HEK293T (cell line): Measurements from ENCODE around the gene HARS1.
"Not testable (repeated sequence)": the region's sequence is repeated elsewhere in the genome, so short reads cannot be mapped to it uniquely, and the experiment has no call there.

Experiments used
- CTCF ChIA-PET: fragments of 350-600 bp; formaldehyde crosslinking; extraction: SDS; loops from one replicate; lab custom pipeline; 2021; ENCODE audit warnings: antibody characterized with exemption, inconsistent platforms; lab: Yijun Ruan, JAX
- POLR2A ChIA-PET: fragments of 350-600 bp; formaldehyde crosslinking; extraction: SDS; loops from one replicate; lab custom pipeline; 2020; ENCODE audit warnings: antibody characterized with exemption, inconsistent platforms; lab: Yijun Ruan, JAX
- DNase-seq: peaks from one replicate; pipeline ENCODE4 v3.0.0; 2012; ENCODE audit warnings: mixed read lengths; ENCODE audit errors: extremely low spot score
- ARNT ChIP-seq: fragments of 450-650 bp; IDR thresholded peaks from 2 replicates; pipeline ENCODE4 v1.6.1; 2017; ENCODE audit warnings: mild to moderate bottlenecking
- BHLHE40 ChIP-seq: fragments of 450-650 bp; IDR thresholded peaks from 2 replicates; pipeline ENCODE4 v1.6.1; 2016; ENCODE audit warnings: mild to moderate bottlenecking, moderate library complexity, borderline replicate concordance
- CTBP1 ChIP-seq: fragments of 450-650 bp; IDR thresholded peaks from 2 replicates; pipeline ENCODE4 v1.6.1; 2016; ENCODE audit warnings: borderline replicate concordance
- ELF4 ChIP-seq: fragments of 450-650 bp; IDR thresholded peaks from 2 replicates; pipeline ENCODE4 v1.6.1; 2017; ENCODE audit warnings: antibody characterized with exemption
- FOXA1 ChIP-seq: fragments of 450-650 bp; IDR thresholded peaks from 2 replicates; pipeline ENCODE4 v1.6.1; 2016; ENCODE audit warnings: mild to moderate bottlenecking
- FOXK2 ChIP-seq: fragments of 450-650 bp; IDR thresholded peaks from 2 replicates; pipeline ENCODE4 v1.6.1; 2016; ENCODE audit warnings: mild to moderate bottlenecking
- FOXM1 ChIP-seq: fragments of 450-650 bp; IDR thresholded peaks from 2 replicates; pipeline ENCODE4 v1.6.1; 2017; ENCODE audit warnings: mild to moderate bottlenecking, borderline replicate concordance
- HDGF ChIP-seq: fragments of 450-650 bp; IDR thresholded peaks from 2 replicates; pipeline ENCODE4 v1.6.1; 2017; ENCODE audit warnings: antibody characterized with exemption, borderline replicate concordance
- L3MBTL2 ChIP-seq: fragments of 450-650 bp; conservative IDR thresholded peaks from 2 replicates; pipeline ENCODE4 v1.6.1; 2016; ENCODE audit warnings: mild to moderate bottlenecking
- LEF1 ChIP-seq: fragments of 450-650 bp; IDR thresholded peaks from 2 replicates; pipeline ENCODE4 v1.6.1; 2017; ENCODE audit warnings: mild to moderate bottlenecking, borderline replicate concordance
- NFRKB ChIP-seq: fragments of 450-650 bp; IDR thresholded peaks from 2 replicates; pipeline ENCODE4 v1.6.1; 2016; ENCODE audit warnings: mild to moderate bottlenecking, moderate library complexity
- SP1 ChIP-seq: fragments of 450-650 bp; IDR thresholded peaks from 2 replicates; pipeline ENCODE4 v1.6.1; 2017
- SUZ12 ChIP-seq: fragments of 450-650 bp; IDR thresholded peaks from 2 replicates; pipeline ENCODE4 v1.6.1; 2016; ENCODE audit warnings: mild to moderate bottlenecking
- TARDBP ChIP-seq: fragments of 450-650 bp; IDR thresholded peaks from 2 replicates; pipeline ENCODE4 v1.6.1; 2016
- ZNF384 ChIP-seq: fragments of 450-650 bp; IDR thresholded peaks from 2 replicates; pipeline ENCODE4 v1.6.1; 2016
- TF ChIP-seq, protein P1 (sequence below): fragments of 450-650 bp; IDR thresholded peaks from 2 replicates; pipeline ENCODE4 v1.6.1; 2016

Gene HARS1

DNA sequence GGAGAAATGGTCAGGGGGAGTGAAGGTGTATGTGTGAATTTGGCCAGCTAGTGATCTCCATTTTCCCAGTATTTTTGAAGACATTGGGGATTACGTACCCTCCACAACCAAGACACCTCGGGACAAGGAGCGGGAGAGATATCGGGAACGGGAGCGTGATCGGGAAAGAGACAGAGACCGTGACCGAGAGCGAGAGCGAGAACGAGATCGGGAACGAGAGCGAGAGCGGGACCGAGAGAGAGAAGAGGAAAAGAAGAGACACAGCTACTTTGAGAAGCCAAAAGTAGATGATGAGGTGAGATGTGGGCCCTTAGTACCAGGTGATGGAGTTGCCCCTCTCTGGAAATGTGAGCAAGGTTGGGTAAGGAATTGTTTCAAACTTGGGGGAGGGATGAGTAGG, 32.3 kb downstream of the HARS1 start:
- no peak for DNase-seq
- ChIA-PET CTCF (no interaction called here), POLR2A (interaction anchor here (2.4 kb wide), 1 partner anchor 12 kb away, joined by 21 read pairs; the partner anchor contains the start of genes IK and NDUFA2)
- TF ChIP-seq LEF1 (no peak), ZNF384 (no peak), SUZ12 (no peak), FOXK2 (no peak), ARNT (no peak), FOXM1 (no peak), CTBP1 (no peak), ELF4 (no peak), BHLHE40 (no peak), TARDBP (no peak)
- TF ChIP-seq, protein P1, sequence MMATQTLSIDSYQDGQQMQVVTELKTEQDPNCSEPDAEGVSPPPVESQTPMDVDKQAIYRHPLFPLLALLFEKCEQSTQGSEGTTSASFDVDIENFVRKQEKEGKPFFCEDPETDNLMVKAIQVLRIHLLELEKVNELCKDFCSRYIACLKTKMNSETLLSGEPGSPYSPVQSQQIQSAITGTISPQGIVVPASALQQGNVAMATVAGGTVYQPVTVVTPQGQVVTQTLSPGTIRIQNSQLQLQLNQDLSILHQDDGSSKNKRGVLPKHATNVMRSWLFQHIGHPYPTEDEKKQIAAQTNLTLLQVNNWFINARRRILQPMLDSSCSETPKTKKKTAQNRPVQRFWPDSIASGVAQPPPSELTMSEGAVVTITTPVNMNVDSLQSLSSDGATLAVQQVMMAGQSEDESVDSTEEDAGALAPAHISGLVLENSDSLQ = no peak

DNA sequence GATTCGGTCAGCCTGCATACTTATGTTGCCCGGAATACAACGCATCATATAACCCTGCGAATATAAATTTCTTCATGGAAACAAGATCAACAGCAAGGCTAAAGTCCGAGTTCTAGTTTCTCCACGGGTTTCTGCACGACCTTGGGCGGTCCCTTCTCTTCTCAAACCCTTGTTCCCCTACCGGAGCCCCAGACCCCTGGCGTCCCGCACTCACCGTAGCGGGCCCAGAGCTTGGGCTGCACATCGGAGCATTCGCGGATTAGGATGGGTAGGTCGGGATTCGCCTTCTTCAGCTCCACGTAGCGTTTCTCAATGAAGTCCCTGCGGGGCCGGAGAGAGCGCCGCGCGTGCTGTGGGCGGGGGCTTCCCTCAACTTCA, 44.1 kb downstream of the HARS1 start:
- ChIA-PET POLR2A (interaction anchor here (0.6 to 2.8 kb wide), 39 partner anchors 7 to 287 kb away, joined by 3 to 46 read pairs (median 4); partner anchors contain the start of genes ANKHD1, APBB3, HARS1 and HARS2), CTCF (interaction anchor here (0.7 to 1.3 kb wide), 2 partner anchors 11 to 73 kb away, joined by 3 to 5 read pairs; no protein-coding TSS in a partner anchor)
- TF ChIP-seq NFRKB = no peak
- DNase-seq = peak; percentile 22

DNA sequence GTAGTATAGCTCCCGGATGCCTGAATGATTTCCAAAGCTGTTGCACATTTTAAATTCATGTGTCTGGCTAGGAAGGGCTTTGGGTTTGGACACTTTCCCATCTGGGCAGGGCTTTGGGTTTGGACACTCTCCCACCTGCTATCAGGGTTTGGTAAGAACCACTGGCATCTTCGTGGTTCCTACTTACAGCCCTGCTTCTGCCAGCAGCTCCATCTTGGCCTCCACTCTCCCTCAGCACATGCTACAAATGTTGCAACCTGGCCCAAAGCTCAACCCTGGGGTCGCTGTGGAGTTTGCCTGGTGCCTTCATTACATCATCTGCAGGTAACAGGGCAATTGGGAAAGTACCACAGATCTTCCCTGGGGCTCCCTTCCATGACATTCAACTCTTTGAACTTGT, 48.5 kb downstream of the HARS1 start:
- POLR2A ChIA-PET = interaction anchor here (0.8 to 2.4 kb wide), 7 partner anchors 12 to 241 kb away, joined by 3 to 11 read pairs (median 4); partner anchors contain the start of genes ANKHD1, HARS1, HARS2 and SRA1

DNA sequence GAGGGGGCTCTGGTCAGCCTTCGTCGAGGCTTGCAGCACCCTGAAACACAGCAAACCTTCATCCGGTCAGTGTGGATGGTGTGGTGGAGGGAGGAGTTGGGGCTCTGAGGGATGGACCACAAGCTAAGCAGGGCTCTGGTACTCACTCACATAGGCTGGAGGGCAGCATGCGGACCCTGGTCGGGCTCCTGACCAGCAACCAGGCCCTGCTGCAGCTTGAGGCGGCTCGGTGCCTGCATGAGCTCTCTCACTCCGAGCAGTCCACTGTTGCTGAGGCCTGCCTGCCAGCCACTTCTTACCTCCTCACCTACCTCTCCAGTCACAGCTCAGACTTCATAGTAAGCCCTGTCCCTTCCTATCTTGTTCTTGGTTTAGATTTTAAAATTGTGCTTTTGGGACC, 49.5 kb downstream of the HARS1 start:
- CTCF ChIA-PET = no interaction called here
- no peak for TF ChIP-seq CTBP1

More for the DNA sequence above, 48.5 kb downstream of the HARS1 start:
- CTCF ChIA-PET = interaction anchor here (0.6 kb wide), 1 partner anchor 75 kb away, joined by 4 read pairs; no protein-coding TSS in a partner anchor
- no peak for TF ChIP-seq FOXK2
- TF ChIP-seq FOXA1 = no peak
- TF ChIP-seq ARNT = no peak
- no peak for TF ChIP-seq LEF1
- TF ChIP-seq SP1 = no peak
- no peak for TF ChIP-seq ELF4
- no peak for TF ChIP-seq NFRKB
- no peak for TF ChIP-seq CTBP1
- TF ChIP-seq TARDBP = no peak
- TF ChIP-seq, protein P1 = no peak
- TF ChIP-seq HDGF = no peak
- no peak for TF ChIP-seq SUZ12
- TF ChIP-seq L3MBTL2 = no peak
- no peak for TF ChIP-seq ZNF384
- no peak for TF ChIP-seq FOXM1
- TF ChIP-seq BHLHE40 = no peak
- no peak for DNase-seq

DNA sequence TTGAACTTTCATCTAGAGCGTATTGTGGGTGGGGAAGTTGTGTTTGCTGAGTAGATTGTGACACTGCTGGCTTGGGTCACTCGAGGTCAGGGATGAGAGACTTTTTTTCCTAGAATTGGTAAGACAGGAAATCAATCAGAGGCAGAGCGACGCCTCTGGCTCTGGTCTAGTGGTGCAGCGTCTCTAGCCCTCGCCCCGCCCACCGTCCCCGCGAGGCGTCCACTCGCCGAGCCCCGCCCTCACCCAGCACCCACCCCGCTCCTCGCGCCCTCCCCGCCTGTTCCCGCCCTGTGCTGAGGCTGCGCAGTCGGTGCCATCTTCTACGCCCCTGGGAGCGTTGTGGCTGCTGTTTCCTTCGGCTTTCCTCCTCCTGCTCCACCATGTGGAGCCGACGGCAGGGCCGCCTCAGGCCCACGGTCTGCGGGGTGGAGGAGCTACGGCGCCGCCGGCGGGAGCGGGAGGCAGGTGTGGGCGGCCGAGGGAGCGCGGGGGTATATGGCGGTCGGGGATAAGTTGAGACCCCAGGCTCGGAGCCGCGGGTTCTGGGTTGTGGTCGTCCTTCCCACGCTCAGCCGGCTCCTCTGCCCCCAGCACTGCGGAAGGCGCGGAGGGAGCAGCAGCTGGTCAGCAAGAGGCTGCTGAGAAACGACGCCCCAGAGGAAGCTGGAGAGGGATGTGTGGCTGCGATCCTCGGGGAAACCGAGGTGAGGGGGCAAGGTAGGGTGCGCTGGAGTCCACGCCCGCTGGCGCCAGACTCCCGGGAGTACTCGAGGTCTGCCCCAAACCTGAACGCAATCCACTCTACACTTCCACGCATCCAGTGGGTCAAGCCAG, 51.8 kb downstream of the HARS1 start, which contains the start of gene TMCO6:
Gene TMCO6 (plus strand): TSS at position 304 of the 834 bp plus-strand sequence. CDS start 77 bp downstream, at position 381.
- CTCF ChIA-PET = interaction anchor here (0.6 to 1.1 kb wide), 3 partner anchors 8 to 40 kb away, joined by 3 read pairs; no protein-coding TSS in a partner anchor
- peak; percentile 99 for DNase-seq
- POLR2A ChIA-PET = interaction anchor here (0.7 to 2.0 kb wide), 9 partner anchors 8 to 238 kb away, joined by 3 to 14 read pairs (median 4); partner anchors contain the start of genes APBB3, IK, NDUFA2 and SLC35A4
- no peak for TF ChIP-seq ARNT
- TF ChIP-seq SUZ12 = no peak
- no peak for TF ChIP-seq SP1
- TF ChIP-seq ZNF384 = peak; percentile 63; the same call in 1 of the 2 replicates
- TF ChIP-seq, protein P1 = peak; percentile 84
- no peak for TF ChIP-seq FOXM1
- peak; percentile 88 for TF ChIP-seq L3MBTL2
- TF ChIP-seq CTBP1 = no peak
- no peak for TF ChIP-seq FOXA1
- TF ChIP-seq HDGF = 0 out of 2 replicates have a peak, but pooled peaks have one; percentile 44
- TF ChIP-seq FOXK2 = no peak

More for the DNA sequence above, 49.5 kb downstream of the HARS1 start:
- POLR2A ChIA-PET = interaction anchor here (0.9 to 2.4 kb wide), 6 partner anchors 17 to 240 kb away, joined by 3 to 11 read pairs (median 4); partner anchors contain the start of genes ANKHD1, HARS1, HARS2 and SRA1
- DNase-seq = no peak

DNA sequence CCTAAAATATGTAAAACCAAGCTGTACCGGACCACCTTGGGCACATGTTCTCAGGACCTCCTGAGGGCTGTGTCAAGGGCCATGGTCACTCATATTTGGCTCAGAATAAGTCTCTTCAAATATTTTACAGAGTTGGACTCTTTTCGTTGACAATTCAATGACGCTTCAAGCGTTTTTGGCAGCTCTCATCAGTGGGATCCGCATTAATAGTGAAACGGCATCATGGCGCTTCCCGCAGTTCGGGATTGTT, 52.3 kb downstream of the HARS1 start:
- CTCF ChIA-PET, DNase-seq: not testable (repeated sequence)
- POLR2A ChIA-PET = interaction anchor here (0.7 to 2.0 kb wide), 3 partner anchors 9 to 81 kb away, joined by 3 to 14 read pairs (median 8); partner anchors contain the start of genes IK, NDUFA2 and SRA1
